GM23248 (cell line): ENCODE measurements around the gene SRMS. TPM values are rescaled to one million over a fixed set of nuclear protein-coding genes. Genes with fewer than 3 reads are reported as not detected.

ENCODE experiments used
- DNase-seq: peaks from one replicate; pipeline ENCODE4 v3.0.0-alpha.2; 2015
- H2AFZ ChIP-seq: fragments of 200-600 bp; sonication (generic); 2 replicates; pipeline ENCODE4 v1.6.1; 2016; ENCODE audit warnings: antibody characterized with exemption
- H3F3A ChIP-seq: fragments of 200-600 bp; sonication (generic); 2 replicates; pipeline ENCODE4 v1.6.1; 2016; ENCODE audit warnings: mild to moderate bottlenecking, antibody characterized with exemption, mixed run types; ENCODE audit not compliant: insufficient read depth
- H3K27ac ChIP-seq: fragments of 200-600 bp; sonication (generic); 2 replicates; pipeline ENCODE4 v1.5.1; 2016; ENCODE audit warnings: mild to moderate bottlenecking
- H3K27me3 ChIP-seq: fragments of 200-600 bp; sonication (generic); replicated peaks from 2 replicates; pipeline ENCODE4 v1.6.1; 2016; ENCODE audit warnings: mild to moderate bottlenecking; ENCODE audit not compliant: insufficient read depth
- H3K36me3 ChIP-seq: fragments of 200-600 bp; sonication (generic); 2 replicates; pipeline ENCODE4 v1.6.1; 2016; ENCODE audit warnings: low read depth, mild to moderate bottlenecking
- H3K4me1 ChIP-seq: fragments of 200-600 bp; sonication (generic); 2 replicates; pipeline ENCODE4 v1.6.1; 2016; ENCODE audit warnings: mild to moderate bottlenecking; ENCODE audit not compliant: insufficient read depth
- H3K4me2 ChIP-seq: fragments of 200-600 bp; sonication (generic); one replicate; pipeline ENCODE4 v1.6.1; 2016; ENCODE audit warnings: mild to moderate bottlenecking; ENCODE audit not compliant: unreplicated experiment
- H3K4me3 ChIP-seq: fragments of 200-600 bp; sonication (generic); 2 replicates; pipeline ENCODE4 v1.5.1; 2016; ENCODE audit warnings: mild to moderate bottlenecking
- H3K79me2 ChIP-seq: fragments of 200-600 bp; sonication (generic); 2 replicates; pipeline ENCODE4 v1.6.1; 2016; ENCODE audit warnings: mild to moderate bottlenecking; ENCODE audit not compliant: insufficient read depth
- H3K9ac ChIP-seq: fragments of 200-600 bp; sonication (generic); 2 replicates; pipeline ENCODE4 v1.6.1; 2016; ENCODE audit warnings: mild to moderate bottlenecking
- H3K9me2 ChIP-seq: fragments of 200-600 bp; sonication (generic); 2 replicates; pipeline ENCODE4 v1.6.1; 2016; ENCODE audit warnings: mixed run types, mild to moderate bottlenecking, moderate library complexity; ENCODE audit not compliant: insufficient read depth
- H3K9me3 ChIP-seq: fragments of 200-600 bp; sonication (generic); one replicate; pipeline ENCODE4 v1.6.1; 2017; ENCODE audit warnings: low read depth
- H4K20me1 ChIP-seq: fragments of 200-600 bp; sonication (generic); 2 replicates; pipeline ENCODE4 v1.6.0; 2016; ENCODE audit not compliant: insufficient read depth
- EZH2 ChIP-seq: fragments of 200-600 bp; sonication (generic); IDR thresholded peaks from 2 replicates; pipeline ENCODE4 v1.6.1; 2018; ENCODE audit warnings: antibody characterized with exemption, mild to moderate bottlenecking; ENCODE audit not compliant: insufficient read depth, poor library complexity, severe bottlenecking
- EZH2phosphoT487 ChIP-seq: fragments of 200-600 bp; sonication (generic); IDR thresholded peaks from 2 replicates; pipeline ENCODE4 v1.6.1; 2018; ENCODE audit warnings: antibody characterized with exemption, moderate library complexity, mild to moderate bottlenecking, low read depth; ENCODE audit not compliant: insufficient read depth
- WGBS, 2 experiments: methylation state at CpG; one replicate each; pipeline ENCODE4 v1.1.6; 2015 to 2017; ENCODE audit warnings: low lambda C conversion rate in 2 of 2, low coverage in 1 of 2; ENCODE audit errors: missing lambda C conversion rate in 2 of 2; 5-methylcytosine and 5-hydroxymethylcytosine counted together
- in situ Hi-C: fragments of 300-500 bp; cut with MboI; formaldehyde crosslinking; loops from 2 replicates; pipeline ENCODE4 v1.15.0; 2020
- polyA plus RNA-seq: library from polyadenylated mRNA; unstranded; fragments of >200 nt; fragmentation: Nextera tagmentation; extraction: Ambion mirVana; gene quantifications from 2 replicates; pipeline ENCODE4 v1.2.1, GENCODE V29; 2016
- total RNA-seq: library from RNA; depleted of rRNA; stranded (reverse); fragments of >200 nt; shearing (Covaris generic); gene quantifications from 2 replicates; pipeline ENCODE4 v1.2.3, GENCODE V29; 2014

SRMS gene
- total and polyA plus RNA-seq, 2 experiments from 2014 or later, result not detected

DNA sequence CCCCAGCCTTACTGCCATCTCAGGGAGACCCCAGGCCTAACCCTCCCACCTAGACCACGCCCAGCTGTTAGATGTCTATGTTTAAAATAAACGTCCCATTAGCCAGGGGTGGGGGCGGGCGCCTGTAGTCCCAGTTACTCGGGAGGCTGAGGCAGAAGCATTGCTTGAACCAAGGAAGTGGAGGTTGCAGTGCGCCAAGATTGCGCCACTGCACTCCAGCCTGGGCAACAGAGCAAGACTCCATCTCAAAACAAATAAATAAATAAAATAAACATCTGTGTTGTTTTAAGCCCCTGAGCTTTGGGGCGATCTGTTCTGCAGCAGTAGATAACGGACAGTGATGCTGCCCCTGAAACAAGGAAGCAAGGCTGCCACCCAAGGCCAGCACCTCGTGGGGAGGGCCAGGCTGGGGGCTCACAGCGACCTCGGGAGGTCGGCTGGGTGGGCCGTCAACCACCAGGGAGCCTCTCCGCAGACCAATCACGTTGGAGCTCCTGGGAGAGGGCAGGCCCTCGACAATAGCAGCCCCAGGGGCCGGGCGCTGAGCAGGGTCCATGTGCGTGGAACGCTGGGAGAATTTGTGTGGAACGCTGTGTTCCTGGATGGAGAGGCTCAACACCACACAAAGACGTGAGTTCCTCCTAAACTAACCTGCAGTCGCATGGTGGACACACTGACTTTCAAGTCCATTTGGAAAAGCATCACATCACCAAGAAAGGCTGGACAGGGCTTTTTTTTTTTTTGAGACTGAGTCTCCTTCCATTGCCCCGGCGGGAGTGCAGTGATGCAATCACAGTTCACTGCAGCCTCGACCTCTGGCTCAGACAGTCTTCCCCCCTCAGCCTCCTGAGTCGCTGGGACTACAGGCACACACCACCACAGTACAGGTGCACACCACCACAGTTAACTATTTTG, 27.5 kb upstream of the SRMS start:
- peak overlapping the region; percentile 47 for H3K27ac ChIP-seq
- H4K20me1 ChIP-seq, result no peaks in the 10 kb centered on the region
- no peak overlapping the region for H2AFZ ChIP-seq
- H3K27me3 ChIP-seq, result no peaks in the 10 kb centered on the region
- H3K4me1 ChIP-seq, result 0 out of 2 replicates have a peak, but pooled peaks cover 10% of the 10 kb centered on the region
- no peak overlapping the region for H3K9ac ChIP-seq
- no peaks in the 10 kb centered on the region for H3K9me3 ChIP-seq
- H3K9me2 ChIP-seq, result no peaks in the 10 kb centered on the region
- in situ Hi-C loops, result no loop called here
- WGBS, 2 experiments, result 74 to 78% methylated on average over 28 of the region's 28 CpGs
- DNase-seq, result peak; percentile 66
- 0 out of 2 replicates have a peak, but pooled peaks cover 8% of the 10 kb centered on the region for H3K79me2 ChIP-seq
- peaks cover 15% of the 10 kb centered on the region; the same call in 1 of the 2 replicates for H3F3A ChIP-seq
- no peaks in the 10 kb centered on the region for H3K36me3 ChIP-seq
- H3K4me3 ChIP-seq, result no peak overlapping the region
- no peak for TF ChIP-seq EZH2phosphoT487
- no peak for TF ChIP-seq EZH2
- no peak overlapping the region for H3K4me2 ChIP-seq

DNA sequence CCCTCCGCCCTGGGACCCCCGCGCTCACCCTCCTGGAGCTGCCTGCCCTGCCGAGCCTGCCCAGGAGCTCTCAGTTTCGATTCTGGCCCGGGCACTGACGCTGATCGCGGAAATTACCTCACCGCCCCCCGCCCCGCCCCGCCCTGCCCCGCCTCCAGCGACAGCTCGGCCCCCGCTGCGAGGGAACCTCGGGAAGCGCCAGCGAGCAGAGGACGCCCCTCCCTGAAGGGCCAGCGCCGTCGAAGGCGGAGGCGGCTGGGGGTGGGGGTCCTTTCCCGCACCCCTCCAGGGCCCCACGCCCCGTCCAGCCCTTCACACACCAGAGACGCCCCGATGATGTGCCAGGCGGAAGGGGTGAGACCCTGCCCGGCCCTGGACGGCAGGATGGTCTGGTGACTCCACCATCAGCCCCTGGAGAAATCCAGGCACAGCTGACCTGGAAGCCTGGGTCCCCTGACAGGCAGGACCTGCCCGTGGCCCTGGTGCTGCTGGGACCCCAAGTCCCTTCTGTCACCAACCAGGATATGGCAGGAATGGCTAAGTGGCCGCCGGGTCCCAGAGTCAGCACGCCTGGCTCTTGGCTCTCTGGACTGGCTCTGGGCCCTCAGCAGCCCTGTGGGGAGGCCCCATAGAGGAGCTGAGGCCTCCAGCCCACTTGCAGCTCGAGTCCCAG, 26.7 kb upstream of the SRMS start, which contains the start of gene HELZ2:
HELZ2 (minus strand) TSS at position 84 of the 673 bp plus-strand sequence. CDS start 1,854 bp downstream, outside the sequence.
- peak within 1 kb of the TSS; percentile 72 for H2AFZ ChIP-seq
- H3K36me3 ChIP-seq, result no peaks in the 10 kb centered on the region
- H3K9ac ChIP-seq, result peak within 1 kb of the TSS; percentile 87
- H3F3A ChIP-seq, result peaks cover 15% of the 10 kb centered on the region; the same call in 1 of the 2 replicates
- 0 out of 2 replicates have a peak, but pooled peaks cover 8% of the 10 kb centered on the region for H3K79me2 ChIP-seq
- H3K4me2 ChIP-seq, result peak within 1 kb of the TSS; percentile 91
- peak within 1 kb of the TSS; percentile 90 for H3K4me3 ChIP-seq
- H3K4me1 ChIP-seq, result 0 out of 2 replicates have a peak, but pooled peaks cover 10% of the 10 kb centered on the region
- TF ChIP-seq EZH2phosphoT487 (no peak), EZH2 (no peak)
- no peaks in the 10 kb centered on the region for H3K9me3 ChIP-seq
- H3K9me2 ChIP-seq, result no peaks in the 10 kb centered on the region
- H4K20me1 ChIP-seq, result no peaks in the 10 kb centered on the region
- H3K27ac ChIP-seq, result no peak within 1 kb of the TSS
- in situ Hi-C loops, result no loop called here
- 8 to 11% methylated on average over 15 to 34 of the region's 40 CpGs for WGBS, 2 experiments
- DNase-seq, result peak; percentile 90
- H3K27me3 ChIP-seq, result no peaks in the 10 kb centered on the region

DNA sequence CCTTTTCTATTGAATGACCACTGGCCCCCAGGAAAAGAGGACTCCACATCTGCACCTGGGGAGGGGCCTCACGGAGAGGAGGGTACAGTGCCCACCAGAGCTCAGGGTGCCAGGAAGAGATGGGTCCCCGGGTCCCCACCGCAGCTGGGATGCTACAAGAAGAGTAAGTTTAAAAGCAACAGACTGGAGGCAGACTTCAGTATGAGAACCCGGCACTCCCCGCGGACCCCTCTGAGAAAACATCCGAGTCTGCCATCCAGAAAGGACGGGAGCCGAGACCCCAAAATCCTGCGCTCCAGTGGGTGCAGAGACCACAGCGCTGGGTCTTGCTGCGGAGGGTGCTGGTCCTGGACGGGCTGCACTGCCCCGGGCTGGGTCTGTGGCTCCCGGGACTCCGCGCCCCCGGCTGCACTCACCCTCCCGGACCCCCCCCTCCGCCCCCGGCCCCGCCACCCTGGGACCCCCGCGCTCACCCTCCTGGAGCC, 26.1 kb upstream of the SRMS start:
- Histone ChIP-seq H3K4me1 (0 out of 2 replicates have a peak, but pooled peaks cover 10% of the 10 kb centered on the region), H3K9ac (peak overlapping the region; percentile 87), H3K9me2 (no peaks in the 10 kb centered on the region), H3F3A (peaks cover 15% of the 10 kb centered on the region; the same call in 1 of the 2 replicates), H4K20me1 (no peaks in the 10 kb centered on the region), H3K27me3 (no peaks in the 10 kb centered on the region), H3K27ac (no peak overlapping the region), H3K4me2 (peak overlapping the region; percentile 91), H3K4me3 (peak overlapping the region; percentile 90), H3K36me3 (no peaks in the 10 kb centered on the region), H3K9me3 (no peaks in the 10 kb centered on the region), H2AFZ (peak overlapping the region; percentile 51; the same call in 1 of the 2 replicates), H3K79me2 (0 out of 2 replicates have a peak, but pooled peaks cover 8% of the 10 kb centered on the region)
- WGBS, 2 experiments, result 1 to 3% methylated on average over 13 to 22 of the region's 24 CpGs
- peak; percentile 36 for DNase-seq
- in situ Hi-C loops, result no loop called here
- TF ChIP-seq EZH2phosphoT487 (no peak), EZH2 (no peak)
